Dermis blood vessel endothelial cell (primary cell): ENCODE results near the gene ZBTB2. TPM values are rescaled to one million over a fixed set of nuclear protein-coding genes. Genes with fewer than 3 reads are reported as not detected.
"Not testable (repeated sequence)": the region's sequence is repeated elsewhere in the genome, so short reads cannot be mapped to it uniquely, and the experiment has no call there.

Experiments
- DNase-seq: peaks from one replicate; pipeline ENCODE4 v3.0.0; 2010
- total RNA-seq: library from RNA; depleted of rRNA; stranded (reverse); fragments of >200 nt; gene quantifications from 2 replicates; pipeline ENCODE4 v1.2.3, GENCODE V29; 2014

The ZBTB2 gene
- total RNA-seq, 1 donor from 2014 or later = 8.0 TPM

DNA sequence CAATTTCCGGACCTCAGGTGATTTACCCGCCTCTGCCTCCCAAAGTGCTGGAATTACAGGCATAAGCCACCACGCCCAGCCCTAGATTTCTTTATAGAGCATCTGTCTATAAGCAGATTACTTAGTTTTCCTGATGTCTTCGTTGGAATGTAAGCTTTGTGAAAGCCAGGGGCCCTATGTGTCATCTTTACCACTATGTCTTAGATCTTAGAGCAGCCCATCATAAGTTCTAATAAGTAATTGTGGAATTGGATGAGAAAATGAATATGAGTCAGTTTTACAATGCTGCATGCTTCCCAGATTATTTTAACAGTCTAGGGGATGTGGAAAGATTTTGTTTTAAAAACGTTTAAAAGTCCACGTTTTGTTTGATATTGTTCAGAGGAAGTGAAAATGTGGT lies 9.1 kb upstream of the ZBTB2 start:
- DNase-seq = no peak

- no peak for DNase-seq
Observed at GRCh38 chr6:151399679-151400078, 8.3 kb upstream of the ZBTB2 start.

- no peak for DNase-seq
Observed at GRCh38 chr6:151393410-151393809, 2.1 kb upstream of the ZBTB2 start.

DNA sequence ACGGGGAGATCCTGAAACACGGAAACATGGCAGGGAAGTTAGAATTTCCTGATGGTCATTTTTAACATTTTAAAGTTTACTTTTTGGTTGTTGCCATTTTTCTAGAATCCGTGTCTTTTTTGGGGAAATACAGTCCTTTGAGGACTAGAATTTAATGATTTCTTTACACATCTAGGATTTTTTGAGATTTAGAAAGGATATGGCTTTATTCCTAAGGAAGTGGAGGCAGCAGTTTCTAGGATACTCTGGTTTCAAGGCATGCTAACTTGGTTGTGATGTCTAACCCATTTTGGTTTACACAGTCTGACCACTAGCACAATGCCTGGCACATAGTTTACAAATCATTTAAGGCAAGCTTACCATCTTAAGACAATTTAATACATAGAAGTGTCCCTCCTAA lies 1.1 kb upstream of the ZBTB2 start:
- no peak for DNase-seq

- DNase-seq = peak; percentile 78
Observed at GRCh38 chr6:151390851-151391470, 398 bp downstream of the ZBTB2 start.

DNA sequence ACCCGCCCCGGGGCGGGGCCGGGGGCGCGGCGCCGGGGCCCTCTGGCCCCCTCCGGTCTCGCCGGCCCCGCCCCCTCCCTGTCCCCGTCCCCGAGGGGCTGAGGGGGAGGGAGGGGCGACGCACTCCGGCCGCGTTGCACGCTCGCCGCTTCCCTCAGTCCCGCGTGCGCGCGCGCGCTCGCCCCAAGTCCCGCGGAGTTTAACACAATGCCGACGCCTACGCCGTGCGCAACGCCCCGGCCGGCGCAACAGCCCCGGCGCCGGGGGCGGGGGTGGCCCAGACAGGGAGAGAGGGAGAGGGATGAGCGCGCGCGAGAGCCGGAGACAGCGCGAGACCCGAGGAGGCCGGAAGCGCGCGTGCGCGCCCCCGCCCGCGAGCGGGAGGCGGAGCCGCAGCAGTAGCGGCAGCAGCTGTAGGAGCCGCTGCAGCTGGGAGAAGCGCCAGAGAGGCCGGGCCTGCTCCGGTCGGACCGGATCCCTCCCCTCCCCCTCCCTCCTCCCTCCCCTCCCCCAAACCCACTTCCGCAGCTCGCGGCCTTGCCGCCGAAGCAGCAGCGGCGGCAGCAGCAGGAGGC lies 996 bp downstream of the ZBTB2 start:
- peak; percentile 99 for DNase-seq

DNA sequence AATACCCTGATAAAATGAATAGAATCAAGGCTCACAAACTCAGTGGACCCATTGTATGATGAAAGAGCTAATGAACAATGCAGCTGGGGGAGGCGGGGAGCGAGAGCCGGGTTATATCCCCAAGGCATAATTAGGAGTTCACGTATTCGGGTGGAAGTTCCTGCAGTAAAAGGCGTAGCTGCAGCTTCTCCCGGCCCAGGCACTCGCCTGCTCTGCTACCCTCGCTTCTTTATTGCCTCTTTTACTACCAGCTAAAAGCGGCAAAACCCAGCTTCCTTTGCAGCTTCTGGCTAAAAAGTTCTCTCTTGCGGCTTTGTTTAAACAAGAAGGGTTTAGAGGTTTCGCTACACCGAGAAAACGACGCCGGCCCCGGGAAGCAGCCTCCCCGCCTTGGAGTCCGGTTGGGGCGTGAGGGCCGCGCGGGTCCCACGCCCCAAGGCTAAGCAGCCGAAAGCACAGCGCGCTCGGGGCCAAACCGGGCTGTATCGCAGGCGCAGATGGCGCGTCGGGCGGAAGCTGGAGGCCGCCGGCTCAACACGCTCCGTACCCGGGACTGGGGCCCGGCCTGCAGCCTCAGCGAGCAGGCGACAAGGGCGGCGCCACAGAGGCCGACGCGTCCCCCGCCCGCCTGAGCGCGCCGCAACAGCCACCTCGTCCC lies 1.6 kb downstream of the ZBTB2 start:
- peak; percentile 83 for DNase-seq

DNA sequence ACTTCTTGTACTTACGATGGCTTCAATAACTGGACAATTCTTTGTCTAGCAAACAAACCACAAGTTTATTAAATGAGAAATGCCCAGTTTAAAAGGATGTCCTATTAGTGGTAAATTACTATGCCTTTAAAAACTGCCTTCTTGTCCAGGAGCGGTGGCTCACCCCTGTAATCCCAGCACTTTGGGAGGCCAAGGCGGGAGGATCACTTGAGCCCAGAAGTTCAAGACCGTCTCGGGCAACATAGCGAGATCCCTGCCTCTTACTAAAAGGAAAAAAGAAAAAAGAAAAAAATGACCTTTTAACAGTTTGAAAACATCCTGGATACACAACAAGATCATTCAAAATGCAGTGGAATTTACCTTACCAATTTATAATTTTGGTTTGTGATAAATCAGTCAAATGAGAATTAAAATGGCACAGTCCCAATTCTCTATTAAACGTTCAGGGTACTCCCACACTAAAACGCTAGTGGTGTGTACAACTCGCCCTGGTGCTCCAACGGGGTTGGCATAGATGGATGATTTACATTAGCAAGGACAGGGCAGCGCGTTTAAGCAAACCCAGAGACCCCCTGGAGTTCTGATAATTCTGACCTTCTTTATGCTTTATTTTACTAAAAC lies 2.3 kb downstream of the ZBTB2 start:
- no peak for DNase-seq

DNA sequence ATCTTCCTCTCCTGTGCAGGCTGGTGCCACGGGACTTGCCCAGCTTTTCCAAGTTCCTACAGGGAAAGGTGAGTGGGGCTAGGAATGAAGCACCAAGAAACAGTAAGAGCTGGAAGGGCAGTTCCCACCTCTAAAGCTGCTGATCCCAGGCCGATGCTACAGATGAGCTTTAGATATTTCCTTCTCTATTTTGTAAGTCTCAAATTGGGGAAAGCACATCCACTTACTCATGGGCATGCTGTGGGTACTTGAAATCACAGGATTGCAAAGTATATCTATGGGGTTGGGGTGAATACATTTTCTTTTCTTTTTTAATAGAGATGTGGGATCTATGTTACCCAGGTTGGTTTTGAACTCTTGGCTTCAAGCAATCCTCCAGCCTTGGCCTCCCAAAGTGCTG lies 3.1 kb downstream of the ZBTB2 start:
- no peak for DNase-seq

DNA sequence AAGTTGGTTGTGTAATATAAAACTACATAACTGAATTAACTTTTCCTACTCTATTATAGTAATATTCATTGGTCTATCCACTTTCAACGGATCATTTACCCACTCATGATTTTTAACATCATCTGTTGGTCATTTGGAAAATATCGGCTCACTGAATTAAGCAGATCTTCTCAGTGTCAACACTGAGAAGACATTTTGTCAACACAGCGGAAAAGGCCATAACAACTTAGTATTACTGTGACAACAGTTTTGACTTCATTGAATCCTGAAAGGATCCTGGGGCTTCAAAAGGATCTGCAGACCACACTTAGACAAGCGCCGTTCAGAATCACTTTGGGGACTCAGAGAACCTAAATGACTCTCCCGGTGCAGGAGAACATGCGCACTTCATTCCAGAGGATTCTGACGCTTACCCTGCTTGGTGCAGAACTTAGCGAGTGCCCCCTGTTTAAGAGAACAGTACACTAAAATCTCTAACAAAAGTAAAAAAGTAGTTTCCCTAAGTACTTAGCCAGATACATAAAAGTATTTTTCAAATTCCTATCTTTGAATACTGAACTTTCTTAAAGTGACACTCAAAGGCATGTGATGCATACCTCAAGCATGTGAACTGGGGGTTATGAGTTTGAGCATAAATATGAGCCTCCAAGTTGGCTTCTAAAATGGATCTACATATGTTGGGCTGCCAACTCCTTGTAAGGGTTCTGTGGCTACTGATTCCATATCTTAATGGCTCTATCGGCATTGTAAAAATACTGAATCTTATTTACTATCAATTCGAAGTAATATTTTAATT lies 4.0 kb downstream of the ZBTB2 start:
- DNase-seq = no peak

DNA sequence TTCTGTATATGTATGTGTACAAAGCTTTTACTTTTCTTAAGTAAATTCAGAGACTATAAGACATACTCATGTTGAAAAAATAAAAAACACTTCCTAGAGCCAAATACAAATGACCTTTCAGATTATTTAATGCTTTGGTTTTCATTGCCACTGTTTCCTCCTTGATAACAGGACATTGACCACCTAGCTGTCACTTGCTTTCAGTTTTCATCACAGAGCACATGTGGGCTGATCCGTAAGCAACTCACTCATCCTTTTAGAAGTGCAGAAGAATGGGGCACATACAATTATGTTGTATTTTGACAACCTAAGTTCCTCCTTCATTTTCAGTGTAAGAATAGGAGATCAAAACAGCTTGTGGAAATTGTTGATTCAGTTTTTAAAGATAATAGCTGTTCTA lies 6.2 kb downstream of the ZBTB2 start:
- DNase-seq = peak; percentile 23

DNA sequence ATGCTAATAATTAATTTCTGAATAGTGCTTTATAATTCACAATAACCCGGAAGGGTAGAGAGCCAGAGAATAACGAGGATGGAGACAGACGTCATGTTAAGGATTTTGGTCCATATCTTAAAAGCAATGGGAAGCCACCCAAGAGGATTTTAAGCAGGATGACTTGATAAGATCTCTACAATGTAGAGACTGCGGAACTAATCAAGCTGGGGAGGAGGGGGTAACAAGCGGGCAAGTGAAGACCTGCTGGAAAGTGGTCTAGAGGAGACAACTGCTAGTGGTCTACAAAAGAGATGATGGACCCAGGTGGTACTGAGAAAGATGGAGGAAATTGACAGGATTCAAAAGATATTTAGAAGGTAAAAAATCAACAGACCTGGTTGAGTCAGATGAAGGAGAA lies 7.2 kb downstream of the ZBTB2 start:
- DNase-seq = no peak

GRCh38 chr6:151382631-151383030 lies 8.7 kb downstream of the ZBTB2 start:
- DNase-seq = not testable (repeated sequence)

- no peak for DNase-seq
Observed at GRCh38 chr6:151381722-151382121, 9.6 kb downstream of the ZBTB2 start.

- DNase-seq = no peak
Observed at GRCh38 chr6:151380848-151381205, 10.5 kb downstream of the ZBTB2 start.

GRCh38 chr6:151379933-151380847 lies 11.2 kb downstream of the ZBTB2 start:
- DNase-seq = no peak

DNA sequence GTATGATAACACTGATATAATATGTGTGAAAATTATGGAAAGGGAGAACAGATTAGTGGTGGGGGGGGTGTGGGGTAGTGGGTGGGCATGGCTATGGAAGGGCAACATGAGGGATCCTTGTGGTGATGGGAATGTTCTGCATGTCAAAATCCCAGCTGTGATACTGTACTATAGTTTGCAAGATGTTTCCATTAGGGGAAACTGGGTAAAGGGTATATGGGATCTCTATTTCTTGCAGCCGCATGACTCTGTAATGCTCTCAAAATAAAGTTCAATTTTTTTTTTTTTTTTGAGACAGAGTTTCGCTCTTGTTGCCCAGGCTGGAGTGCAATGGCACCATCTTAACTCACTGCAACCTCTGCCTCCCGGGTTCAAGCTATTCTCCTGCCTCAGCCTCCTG lies 14.3 kb downstream of the ZBTB2 start:
- no peak for DNase-seq

DNA sequence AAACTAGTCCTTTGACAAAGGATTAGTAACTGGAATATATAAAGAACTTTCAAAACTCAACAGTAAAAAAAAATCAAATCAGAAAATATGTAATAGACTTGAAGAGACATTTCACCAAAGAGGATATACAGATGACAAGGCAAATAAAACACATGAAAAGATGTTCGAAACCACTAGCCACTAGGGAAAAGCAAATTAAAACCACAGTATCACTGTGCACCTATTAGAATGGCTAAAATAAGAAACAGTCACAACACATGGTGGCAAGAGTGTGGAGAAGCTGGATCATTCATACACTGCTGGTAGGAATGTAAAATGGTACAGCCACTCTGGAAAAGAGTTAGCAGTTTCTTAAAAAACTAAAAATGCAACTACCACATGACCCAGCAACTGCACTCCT lies 14.9 kb downstream of the ZBTB2 start:
- DNase-seq = no peak

DNA sequence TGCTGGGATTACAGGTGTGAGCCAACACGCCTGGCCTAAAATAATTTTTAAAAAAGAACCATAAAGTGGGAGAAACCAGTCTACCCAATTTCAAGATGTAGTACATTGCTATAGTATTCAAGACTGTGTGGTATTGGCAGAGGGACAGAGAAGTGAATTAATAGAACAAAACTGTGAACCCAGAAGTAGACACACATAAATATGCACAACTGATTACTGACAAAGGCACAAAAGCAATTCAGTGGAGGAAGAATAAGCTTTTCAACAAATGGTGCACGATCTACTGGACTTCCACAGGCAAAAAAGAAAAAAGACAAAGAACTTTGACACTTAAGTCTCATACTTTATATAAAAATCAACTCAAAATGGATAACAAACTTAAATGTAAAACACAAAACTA lies 15.5 kb downstream of the ZBTB2 start:
- DNase-seq = no peak

- peak; percentile 87 for DNase-seq
Observed at GRCh38 chr6:151374036-151374683, 17.2 kb downstream of the ZBTB2 start.

DNA sequence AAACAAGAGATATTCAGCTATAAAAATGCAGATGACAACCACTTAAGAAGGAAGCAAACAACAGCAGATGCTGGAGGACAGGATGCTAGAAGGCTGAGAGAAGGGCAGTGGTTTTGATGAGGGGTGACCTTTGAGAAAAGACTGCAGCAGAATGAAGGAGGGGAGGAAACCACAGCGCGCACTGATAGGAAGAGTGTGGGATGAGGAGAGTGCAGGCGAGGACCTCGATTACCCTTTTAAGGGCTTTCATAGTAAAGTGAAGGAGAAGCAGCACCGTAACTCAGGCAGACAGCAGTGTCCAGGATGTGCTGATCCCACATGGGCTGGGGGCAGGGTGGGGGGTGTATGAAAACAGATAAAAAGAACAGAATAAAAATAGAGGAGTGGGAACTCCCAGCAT lies 19.2 kb downstream of the ZBTB2 start:
- no peak for DNase-seq
